HCT116 (cell line): Measurements from ENCODE around the gene SNX15. TPM values are rescaled to one million over a fixed set of nuclear protein-coding genes. Genes with fewer than 3 reads are reported as not detected.

Experiments used
- ATAC-seq: fragments of 200-7000 bp; cut with Tn5 transposase; 2 replicates; pipeline ENCODE4 v1.9.1; 2020; ENCODE audit warnings: mild to moderate bottlenecking, moderate library complexity
- BruUV-seq: library from RNA; stranded (reverse); fragments of 400-500 nt; replicated peaks from 2 replicates; lab custom pipeline; 2021; lab: Mats Ljungman, UMichigan
- CTCF ChIA-PET: fragments of 300-600 bp; sonication (Branson Sonifier 250); formaldehyde crosslinking; loops from one replicate; lab custom pipeline; 2021; ENCODE audit warnings: antibody characterized with exemption; lab: Charles Lee
- POLR2A ChIA-PET: fragments of 300-600, 350-600 bp; sonication (Branson Sonifier 250); formaldehyde crosslinking; loops from one replicate; lab custom pipeline; 2021; ENCODE audit warnings: antibody characterized with exemption; lab: Charles Lee
- RAD21 ChIA-PET, 2 experiments: fragments of 300-600 bp; sonication (Branson Sonifier 250); formaldehyde crosslinking; loops; one replicate each; lab custom pipeline; 2023; ENCODE audit warnings: low total read pairs in 2 of 2; ENCODE audit not compliant: uncharacterized antibody in 2 of 2, unreplicated experiment in 2 of 2, low non-redundant PET in 1 of 2; lab: Charles Lee
- DNase-seq: peaks from one replicate; pipeline ENCODE4 v3.0.0-alpha.2; 2010; ENCODE audit warnings: low read depth, low spot score
- H2AFZ ChIP-seq: fragments of 200-600 bp; shearing (Covaris generic), sonication (generic); 2 replicates; pipeline ENCODE4 v1.6.1; 2017; ENCODE audit warnings: low read depth, mixed run types, mixed read lengths, antibody characterized with exemption, low read length; ENCODE audit not compliant: poor library complexity, severe bottlenecking
- H3K27ac ChIP-seq: 2 replicates; pipeline ENCODE4 v1.5.1; 2012; ENCODE audit warnings: low read depth, low read length
- H3K27me3 ChIP-seq: fragments of 200-600 bp; sonication (generic); 2 replicates; pipeline ENCODE4 v1.6.1; 2016; ENCODE audit warnings: mixed run types, low read length, mixed read lengths; ENCODE audit not compliant: insufficient read depth
- H3K36me3 ChIP-seq, 2 experiments: fragments of 200-500 bp in 1 of 2; fragments of 200-600 bp in 1 of 2; sonication (Bioruptor generic) in 1 of 2; sonication (generic) in 1 of 2; 2 replicates each; pipeline versions ENCODE4 v1.5.1 to v1.6.1; 2014 to 2016; ENCODE audit warnings: low read length in 2 of 2, inconsistent platforms in 1 of 2, mixed read lengths in 1 of 2, mixed run types in 1 of 2; ENCODE audit not compliant: insufficient read depth in 2 of 2, control insufficient read depth in 1 of 2
- H3K4me1 ChIP-seq, 2 experiments: fragments of 200-600 bp in 1 of 2; sonication (generic) in 1 of 2; 2 replicates each; pipeline versions ENCODE4 v1.5.1 to v1.6.1; 2012 to 2017; ENCODE audit warnings: low read length in 2 of 2, inconsistent platforms in 1 of 2, mild to moderate bottlenecking in 1 of 2, mixed read lengths in 1 of 2, mixed run types in 1 of 2, moderate library complexity in 1 of 2; ENCODE audit not compliant: insufficient read depth in 2 of 2, control insufficient read depth in 1 of 2
- H3K4me2 ChIP-seq: fragments of 200-600 bp; sonication (generic); 2 replicates; pipeline ENCODE4 v1.6.1; 2017; ENCODE audit warnings: mixed run types, low read length, mixed read lengths
- H3K4me3 ChIP-seq, 2 experiments: fragments of 200-600 bp in 1 of 2; sonication (generic) in 1 of 2; replicated peaks in 1 of 2; 2 replicates each; pipeline ENCODE4 v1.5.1; 2011 to 2016; ENCODE audit warnings: low read length in 2 of 2, control low read depth in 1 of 2, low read depth in 1 of 2, mild to moderate bottlenecking in 1 of 2, mixed read lengths in 1 of 2, mixed run types in 1 of 2
- H3K79me2 ChIP-seq: fragments of 200-600 bp; sonication (generic); 2 replicates; pipeline ENCODE4 v1.6.1; 2017; ENCODE audit warnings: mild to moderate bottlenecking, mixed run types, low read length, moderate library complexity, mixed read lengths; ENCODE audit not compliant: insufficient read depth
- H3K9ac ChIP-seq: fragments of 200-600 bp; sonication (generic); 2 replicates; pipeline ENCODE4 v1.6.1; 2016; ENCODE audit warnings: low read length, mixed read lengths
- H3K9me2 ChIP-seq: fragments of 200-600 bp; sonication (generic), shearing (Covaris generic); 2 replicates; pipeline ENCODE4 v1.6.1; 2017; ENCODE audit warnings: mixed run types, mild to moderate bottlenecking, moderate library complexity; ENCODE audit not compliant: insufficient read depth
- H3K9me3 ChIP-seq, 2 experiments: fragments of 200-500 bp in 1 of 2; fragments of 200-600 bp in 1 of 2; sonication (Bioruptor generic) in 1 of 2; sonication (generic) in 1 of 2; 2 replicates each; pipeline ENCODE4 v1.6.1; 2014 to 2017; ENCODE audit warnings: low read length in 2 of 2, mixed read lengths in 2 of 2, inconsistent platforms in 1 of 2, low read depth in 1 of 2, mild to moderate bottlenecking in 1 of 2, mixed run types in 1 of 2, moderate library complexity in 1 of 2; ENCODE audit not compliant: control insufficient read depth in 1 of 2, insufficient read depth in 1 of 2
- H4K20me1 ChIP-seq: fragments of 200-600 bp; sonication (generic), shearing (Covaris generic); 2 replicates; pipeline ENCODE4 v1.6.1; 2017; ENCODE audit warnings: mixed run types, mild to moderate bottlenecking, moderate library complexity; ENCODE audit not compliant: insufficient read depth
- ATF3 ChIP-seq: IDR thresholded peaks from 2 replicates; pipeline ENCODE4 v1.6.1; 2012
- CBX3 ChIP-seq: IDR thresholded peaks from 2 replicates; pipeline ENCODE4 v1.6.1; 2012; ENCODE audit warnings: low read depth
- CEBPB ChIP-seq: IDR thresholded peaks from 2 replicates; pipeline ENCODE4 v1.6.1; 2012; ENCODE audit warnings: low read depth
- CTCF ChIP-seq, 3 experiments: fragments of 200-600 bp in 1 of 3; sonication (generic) in 1 of 3; IDR thresholded peaks in 2 of 3; conservative IDR thresholded peaks in 1 of 3; 2 replicates each; pipeline ENCODE4 v1.5.1; 2012 to 2017; ENCODE audit warnings: low read depth in 2 of 3, low read length in 2 of 3, antibody characterized with exemption in 1 of 3, borderline replicate concordance in 1 of 3, control low read depth in 1 of 3, mild to moderate bottlenecking in 1 of 3, mixed read lengths in 1 of 3, mixed run types in 1 of 3, moderate library complexity in 1 of 3; ENCODE audit not compliant: insufficient read depth in 1 of 3
- ELF1 ChIP-seq: IDR thresholded peaks from 2 replicates; pipeline ENCODE4 v1.6.1; 2012; ENCODE audit warnings: low read depth, borderline replicate concordance
- EZH2 ChIP-seq: fragments of 200-600 bp; sonication (generic); IDR thresholded peaks from 2 replicates; pipeline ENCODE4 v1.6.1; 2017; ENCODE audit warnings: antibody characterized with exemption, mixed run types
- EZH2phosphoT487 ChIP-seq: fragments of 200-600 bp; IDR thresholded peaks from 2 replicates; pipeline ENCODE4 v1.6.1; 2018; ENCODE audit warnings: antibody characterized with exemption, borderline replicate concordance
- FOSL1 ChIP-seq: IDR thresholded peaks from 2 replicates; pipeline ENCODE4 v1.6.1; 2012; ENCODE audit warnings: low read depth
- JUND ChIP-seq: IDR thresholded peaks from 2 replicates; pipeline ENCODE4 v1.6.1; 2012
- MAX ChIP-seq: IDR thresholded peaks from 2 replicates; pipeline ENCODE4 v1.6.1; 2012
- POLR2A ChIP-seq: IDR thresholded peaks from 2 replicates; pipeline ENCODE4 v1.7.0; 2011; ENCODE audit warnings: borderline replicate concordance; ENCODE audit not compliant: insufficient read depth, insufficient read length; ENCODE audit errors: extremely low read depth
- POLR2AphosphoS5 ChIP-seq: IDR thresholded peaks from 2 replicates; pipeline ENCODE4 v1.6.1; 2011; ENCODE audit warnings: mild to moderate bottlenecking, low read depth, low read length, moderate library complexity
- RAD21 ChIP-seq: IDR thresholded peaks from 2 replicates; pipeline ENCODE4 v1.6.1; 2012; ENCODE audit warnings: low read depth, mild to moderate bottlenecking
- REST ChIP-seq: IDR thresholded peaks from 2 replicates; pipeline ENCODE4 v1.6.1; 2012; ENCODE audit warnings: low read depth
- SP1 ChIP-seq: IDR thresholded peaks from 2 replicates; pipeline ENCODE4 v1.6.1; 2012; ENCODE audit warnings: low read depth
- SRF ChIP-seq: IDR thresholded peaks from 2 replicates; pipeline ENCODE4 v1.6.1; 2012; ENCODE audit warnings: low read depth
- TCF7L2 ChIP-seq: IDR thresholded peaks from 2 replicates; pipeline ENCODE4 v1.7.0; 2011; ENCODE audit warnings: borderline replicate concordance, inconsistent platforms; ENCODE audit not compliant: insufficient read depth, insufficient read length; ENCODE audit errors: extremely low read depth
- YY1 ChIP-seq: IDR thresholded peaks from 2 replicates; pipeline ENCODE4 v1.6.1; 2011; ENCODE audit warnings: low read length, low read depth, moderate library complexity, mild to moderate bottlenecking; ENCODE audit not compliant: insufficient replicate concordance; ENCODE audit errors: extremely low read depth
- ZBTB33 ChIP-seq: IDR thresholded peaks from 2 replicates; pipeline ENCODE4 v1.6.1; 2011; ENCODE audit warnings: mild to moderate bottlenecking, low read length, moderate library complexity; ENCODE audit not compliant: insufficient replicate concordance; ENCODE audit errors: extremely low read depth
- ZNF274 ChIP-seq: fragments of 200-500 bp; sonication (Bioruptor generic); IDR thresholded peaks from 2 replicates; pipeline ENCODE4 v1.6.1; 2014; ENCODE audit warnings: mild to moderate bottlenecking, low read depth, low read length, inconsistent platforms
- intact Hi-C: fragments of 100-400 bp; cut with micrococcal nuclease; formaldehyde crosslinking; loops from 2 replicates; pipeline ENCODE4 v1.10.0; 2022
- total RNA-seq: library from RNA; stranded (reverse); gene quantifications from one replicate; pipeline ENCODE4 v1.2.1, GENCODE V29; 2021; ENCODE audit not compliant: unreplicated experiment

The SNX15 gene
- total RNA-seq, 1 experiment from 2014 or later, result 16.8 TPM

GRCh38 chr11:65021509-65021908 is 5.7 kb upstream of the SNX15 start:
- RAD21 ChIA-PET, result no interaction called here
- BruUV-seq, result no TSS peak
- TF ChIP-seq CBX3, result no peak
- no peak for TF ChIP-seq CEBPB
- TF ChIP-seq POLR2AphosphoS5, result no peak
- TF ChIP-seq POLR2A, result no peak
- no peak for TF ChIP-seq RAD21
- no peak for TF ChIP-seq FOSL1
- no peak for TF ChIP-seq TCF7L2
- no peak for TF ChIP-seq CTCF (IDR thresholded peaks at IDR 0.05 in 2 of 3, conservative IDR thresholded peaks at IDR 0.05 in 1 of 3; ENCODE audit: borderline replicate concordance in 1 of 3, insufficient read depth in 1 of 3, low read depth in 2 of 3, low read length in 2 of 3)
- no peak for TF ChIP-seq REST
- TF ChIP-seq ZBTB33, result no peak
- no peak for TF ChIP-seq MAX
- no peak for TF ChIP-seq SRF
- TF ChIP-seq SP1, result no peak
- no peak for TF ChIP-seq ATF3
- no peak for TF ChIP-seq JUND
- no peak for TF ChIP-seq EZH2phosphoT487
- no peak for TF ChIP-seq EZH2
- no peak for TF ChIP-seq YY1
- TF ChIP-seq ZNF274, result no peak
- no peak for TF ChIP-seq ELF1
- Histone ChIP-seq H3K4me3 (no peak overlapping the region), H3K27me3 (no peaks in the 10 kb centered on the region), H3K4me1 (peaks cover 4 to 6% of the 10 kb centered on the region in 2 experiments; a peak in 3 of 4 replicates), H3K4me2 (no peak overlapping the region), H3K27ac (no peak overlapping the region), H3K36me3 (no peaks in the 10 kb centered on the region), H3K79me2 (no peaks in the 10 kb centered on the region), H3K9ac (no peak overlapping the region), H2AFZ (no peak overlapping the region), H3K9me2 (no peaks in the 10 kb centered on the region), H4K20me1 (no peaks in the 10 kb centered on the region), H3K9me3 (no peaks in the 10 kb centered on the region)
- intact Hi-C loops, result no loop called here
- no peak for ATAC-seq
- CTCF ChIA-PET, result no interaction called here
- POLR2A ChIA-PET, result no interaction called here
- DNase-seq, result no peak
